Measurements from ENCODE around the gene CENPE.

- TF ChIP-seq CTCF (conservative IDR thresholded peaks at IDR 0.05; ENCODE audit: low read depth, low read length) (no peak), EZH2 (IDR thresholded peaks at IDR 0.05; ENCODE audit: borderline replicate concordance, low read depth, low read length, poor library complexity, severe bottlenecking) (no peak)
Observed at GRCh38 chr4:103171006-103171405, 27.1 kb downstream of the CENPE start.

Measured in A673 (cell line).